Measurements from ENCODE around the gene DNAJC1.
"Not testable (repeated sequence)": the region's sequence is repeated elsewhere in the genome, so short reads cannot be mapped to it uniquely, and the experiment has no call there.

Gene DNAJC1

DNA sequence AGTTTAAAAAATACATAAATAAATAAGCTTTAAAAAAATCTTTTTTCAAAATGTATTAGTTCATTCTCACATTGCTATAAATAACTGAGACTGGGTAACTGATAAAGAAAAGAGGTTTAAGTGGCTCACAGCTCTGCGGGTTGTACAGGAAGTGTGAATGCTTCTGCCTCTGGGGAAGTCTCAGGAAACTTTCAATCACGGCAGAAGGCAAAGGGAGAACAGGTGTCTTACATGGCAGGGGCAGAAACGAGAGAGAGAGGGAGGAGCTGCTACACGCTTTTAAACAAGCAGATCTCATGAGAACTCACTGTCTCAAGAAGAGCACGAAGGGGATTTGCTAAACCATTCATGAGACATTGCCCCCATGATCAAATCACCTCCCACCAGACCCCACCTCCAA, 114.6 kb downstream of the DNAJC1 start:
- H3K9ac ChIP-seq (ENCODE audit: low read length): no peak overlapping the region
- H3K36me3 ChIP-seq (ENCODE audit: low read length): no peaks in the 10 kb centered on the region
- no peak overlapping the region for H3K27ac ChIP-seq (ENCODE audit: low read depth, low read length)
- peak overlapping the region; percentile 31 for H3K4me2 ChIP-seq (ENCODE audit: low read depth, low read length, poor library complexity, severe bottlenecking)
- H3K9me2 ChIP-seq (replicated peaks; ENCODE audit: insufficient read depth, low read length): no peaks in the 10 kb centered on the region
- H3K27me3 ChIP-seq (ENCODE audit: low read length): no peaks in the 10 kb centered on the region
- no peaks in the 10 kb centered on the region for H3K9me3 ChIP-seq (ENCODE audit: insufficient read depth, low read length)
- H2AFZ ChIP-seq (ENCODE audit: low read depth, low read length, severe bottlenecking): no peak overlapping the region
- no peaks in the 10 kb centered on the region for H4K20me1 ChIP-seq (ENCODE audit: low read depth, low read length)
- TF ChIP-seq EZH2phosphoT487 (conservative IDR thresholded peaks at IDR 0.05; ENCODE audit: low read length): no peak
- H3K4me3 ChIP-seq (ENCODE audit: insufficient read depth, low read length, poor library complexity, severe bottlenecking): no peak overlapping the region
- H3F3A ChIP-seq (ENCODE audit: insufficient read depth): no peaks in the 10 kb centered on the region
- H3K79me2 ChIP-seq (ENCODE audit: insufficient read depth, low read length): no peaks in the 10 kb centered on the region

DNA sequence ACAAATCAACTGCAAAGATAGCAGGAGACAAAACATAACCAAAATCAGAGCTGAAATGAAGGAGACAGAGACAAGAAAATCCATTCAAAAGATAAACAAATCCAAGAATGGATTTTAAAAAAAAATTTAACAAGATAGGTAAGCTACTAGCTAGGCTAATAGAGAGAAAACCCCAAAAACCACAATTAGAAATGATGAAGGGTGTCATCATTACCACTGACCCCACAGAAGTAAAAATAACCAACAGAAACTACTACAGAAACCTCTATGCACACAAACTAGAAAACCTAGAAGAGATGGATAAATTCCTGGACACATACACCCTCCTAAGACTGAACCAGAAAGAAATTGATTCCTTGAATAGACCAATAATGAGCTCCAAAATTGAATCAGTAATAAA, 117.6 kb downstream of the DNAJC1 start:
- Histone ChIP-seq H2AFZ (ENCODE audit: low read depth, low read length, severe bottlenecking) (no peak overlapping the region), H3K9me3 (ENCODE audit: insufficient read depth, low read length) (no peaks in the 10 kb centered on the region), H3K4me2 (ENCODE audit: low read depth, low read length, poor library complexity, severe bottlenecking) (no peak overlapping the region), H3K4me3 (ENCODE audit: insufficient read depth, low read length, poor library complexity, severe bottlenecking) (no peak overlapping the region), H3K36me3 (ENCODE audit: low read length) (no peaks in the 10 kb centered on the region), H3K27ac (ENCODE audit: low read depth, low read length) (no peak overlapping the region), H3K9ac (ENCODE audit: low read length) (no peak overlapping the region), H3K27me3 (ENCODE audit: low read length) (no peaks in the 10 kb centered on the region), H3K9me2 (replicated peaks; ENCODE audit: insufficient read depth, low read length) (no peaks in the 10 kb centered on the region), H4K20me1 (ENCODE audit: low read depth, low read length) (no peaks in the 10 kb centered on the region), H3F3A (ENCODE audit: insufficient read depth) (no peaks in the 10 kb centered on the region), H3K79me2 (ENCODE audit: insufficient read depth, low read length) (no peaks in the 10 kb centered on the region)
- TF ChIP-seq, protein P1, sequence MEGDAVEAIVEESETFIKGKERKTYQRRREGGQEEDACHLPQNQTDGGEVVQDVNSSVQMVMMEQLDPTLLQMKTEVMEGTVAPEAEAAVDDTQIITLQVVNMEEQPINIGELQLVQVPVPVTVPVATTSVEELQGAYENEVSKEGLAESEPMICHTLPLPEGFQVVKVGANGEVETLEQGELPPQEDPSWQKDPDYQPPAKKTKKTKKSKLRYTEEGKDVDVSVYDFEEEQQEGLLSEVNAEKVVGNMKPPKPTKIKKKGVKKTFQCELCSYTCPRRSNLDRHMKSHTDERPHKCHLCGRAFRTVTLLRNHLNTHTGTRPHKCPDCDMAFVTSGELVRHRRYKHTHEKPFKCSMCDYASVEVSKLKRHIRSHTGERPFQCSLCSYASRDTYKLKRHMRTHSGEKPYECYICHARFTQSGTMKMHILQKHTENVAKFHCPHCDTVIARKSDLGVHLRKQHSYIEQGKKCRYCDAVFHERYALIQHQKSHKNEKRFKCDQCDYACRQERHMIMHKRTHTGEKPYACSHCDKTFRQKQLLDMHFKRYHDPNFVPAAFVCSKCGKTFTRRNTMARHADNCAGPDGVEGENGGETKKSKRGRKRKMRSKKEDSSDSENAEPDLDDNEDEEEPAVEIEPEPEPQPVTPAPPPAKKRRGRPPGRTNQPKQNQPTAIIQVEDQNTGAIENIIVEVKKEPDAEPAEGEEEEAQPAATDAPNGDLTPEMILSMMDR (IDR thresholded peaks at IDR 0.05; ENCODE audit: insufficient read depth, low read length, poor library complexity, severe bottlenecking): no peak
- no peak for TF ChIP-seq EZH2phosphoT487 (conservative IDR thresholded peaks at IDR 0.05; ENCODE audit: low read length)

DNA sequence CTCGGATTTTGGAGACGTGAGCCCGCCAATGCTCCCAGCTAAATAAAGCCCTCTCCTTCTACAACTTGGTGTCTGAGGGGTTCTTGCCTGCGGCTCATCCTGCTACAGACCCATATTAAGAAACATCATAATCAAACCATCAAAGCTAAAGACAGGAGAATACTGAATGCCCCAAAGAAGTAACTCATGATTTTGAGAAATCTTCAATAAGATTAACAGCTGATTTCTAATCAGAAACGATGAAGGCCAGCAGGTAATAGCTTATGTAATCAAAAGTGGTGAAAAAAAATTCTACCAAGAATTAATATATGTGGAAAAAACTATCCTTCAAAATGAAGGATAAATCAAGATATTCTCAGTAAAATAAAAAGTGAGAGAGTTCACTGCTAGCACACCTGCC, 130.3 kb downstream of the DNAJC1 start:
- no peak for TF ChIP-seq EZH2phosphoT487 (conservative IDR thresholded peaks at IDR 0.05; ENCODE audit: low read length)
- TF ChIP-seq, protein P1 (IDR thresholded peaks at IDR 0.05; ENCODE audit: insufficient read depth, low read length, poor library complexity, severe bottlenecking): no peak
- H3K9ac ChIP-seq (ENCODE audit: low read length): no peak overlapping the region
- H3K4me3 ChIP-seq (ENCODE audit: insufficient read depth, low read length, poor library complexity, severe bottlenecking): no peak overlapping the region
- H3K9me2 ChIP-seq (replicated peaks; ENCODE audit: insufficient read depth, low read length): no peaks in the 10 kb centered on the region
- no peaks in the 10 kb centered on the region for H3K36me3 ChIP-seq (ENCODE audit: low read length)
- no peak overlapping the region for H2AFZ ChIP-seq (ENCODE audit: low read depth, low read length, severe bottlenecking)
- no peak overlapping the region for H3K27ac ChIP-seq (ENCODE audit: low read depth, low read length)
- no peaks in the 10 kb centered on the region for H4K20me1 ChIP-seq (ENCODE audit: low read depth, low read length)
- H3K9me3 ChIP-seq (ENCODE audit: insufficient read depth, low read length): no peaks in the 10 kb centered on the region
- H3F3A ChIP-seq (ENCODE audit: insufficient read depth): no peaks in the 10 kb centered on the region
- H3K79me2 ChIP-seq (ENCODE audit: insufficient read depth, low read length): no peaks in the 10 kb centered on the region
- no peaks in the 10 kb centered on the region for H3K27me3 ChIP-seq (ENCODE audit: low read length)
- H3K4me2 ChIP-seq (ENCODE audit: low read depth, low read length, poor library complexity, severe bottlenecking): no peak overlapping the region

DNA sequence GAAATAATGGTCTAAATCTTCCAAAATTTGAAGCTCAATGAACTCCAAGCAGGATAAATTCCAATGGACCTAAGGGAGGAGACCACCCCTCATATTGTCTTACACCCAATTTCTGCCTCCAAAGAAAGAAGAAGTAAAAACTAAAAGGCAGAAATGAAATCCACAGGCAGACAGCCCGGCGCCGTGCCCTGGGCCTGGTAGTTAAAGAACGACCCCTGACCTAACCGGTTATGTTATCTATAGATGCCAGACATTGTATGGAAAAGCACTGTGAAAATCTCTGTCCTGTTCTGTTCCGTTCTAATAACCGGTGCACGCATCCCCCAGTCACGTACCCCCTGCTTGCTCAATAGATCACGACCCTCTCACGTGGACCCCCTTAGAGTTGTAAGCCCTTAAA, 130.8 kb downstream of the DNAJC1 start:
- not testable (repeated sequence) for H3K27me3 ChIP-seq (ENCODE audit: low read length); H2AFZ ChIP-seq (ENCODE audit: low read depth, low read length, severe bottlenecking); H3K9me3 ChIP-seq (ENCODE audit: insufficient read depth, low read length); H3K4me3 ChIP-seq (ENCODE audit: insufficient read depth, low read length, poor library complexity, severe bottlenecking); H3K9me2 ChIP-seq (replicated peaks; ENCODE audit: insufficient read depth, low read length); H3K36me3 ChIP-seq (ENCODE audit: low read length); H3K27ac ChIP-seq (ENCODE audit: low read depth, low read length); H3K9ac ChIP-seq (ENCODE audit: low read length); H4K20me1 ChIP-seq (ENCODE audit: low read depth, low read length); H3K79me2 ChIP-seq (ENCODE audit: insufficient read depth, low read length); H3F3A ChIP-seq (ENCODE audit: insufficient read depth); H3K4me2 ChIP-seq (ENCODE audit: low read depth, low read length, poor library complexity, severe bottlenecking)
